PC-9 (cell line): ENCODE results near the gene ZNF613.
"Not testable (repeated sequence)": the region's sequence is repeated elsewhere in the genome, so short reads cannot be mapped to it uniquely, and the experiment has no call there.

ENCODE experiments used
- EZH2 ChIP-seq: fragments of 200-600 bp; sonication (generic); IDR thresholded peaks from 2 replicates; pipeline ENCODE4 v1.8.0; 2017; ENCODE audit warnings: antibody characterized with exemption, low read depth
- TF ChIP-seq, protein P1 (sequence below): fragments of 200-600 bp; sonication (generic); conservative IDR thresholded peaks from 2 replicates; pipeline ENCODE4 v1.6.1; 2017; ENCODE audit warnings: mixed run types, antibody characterized with exemption, mild to moderate bottlenecking, moderate library complexity

- TF ChIP-seq, protein P1, sequence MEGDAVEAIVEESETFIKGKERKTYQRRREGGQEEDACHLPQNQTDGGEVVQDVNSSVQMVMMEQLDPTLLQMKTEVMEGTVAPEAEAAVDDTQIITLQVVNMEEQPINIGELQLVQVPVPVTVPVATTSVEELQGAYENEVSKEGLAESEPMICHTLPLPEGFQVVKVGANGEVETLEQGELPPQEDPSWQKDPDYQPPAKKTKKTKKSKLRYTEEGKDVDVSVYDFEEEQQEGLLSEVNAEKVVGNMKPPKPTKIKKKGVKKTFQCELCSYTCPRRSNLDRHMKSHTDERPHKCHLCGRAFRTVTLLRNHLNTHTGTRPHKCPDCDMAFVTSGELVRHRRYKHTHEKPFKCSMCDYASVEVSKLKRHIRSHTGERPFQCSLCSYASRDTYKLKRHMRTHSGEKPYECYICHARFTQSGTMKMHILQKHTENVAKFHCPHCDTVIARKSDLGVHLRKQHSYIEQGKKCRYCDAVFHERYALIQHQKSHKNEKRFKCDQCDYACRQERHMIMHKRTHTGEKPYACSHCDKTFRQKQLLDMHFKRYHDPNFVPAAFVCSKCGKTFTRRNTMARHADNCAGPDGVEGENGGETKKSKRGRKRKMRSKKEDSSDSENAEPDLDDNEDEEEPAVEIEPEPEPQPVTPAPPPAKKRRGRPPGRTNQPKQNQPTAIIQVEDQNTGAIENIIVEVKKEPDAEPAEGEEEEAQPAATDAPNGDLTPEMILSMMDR = not testable (repeated sequence)
- not testable (repeated sequence) for TF ChIP-seq EZH2
Observed at GRCh38 chr19:51906108-51906507, 21.2 kb upstream of the ZNF613 start.
